ENCODE measurements around the gene LDB2.

DNA sequence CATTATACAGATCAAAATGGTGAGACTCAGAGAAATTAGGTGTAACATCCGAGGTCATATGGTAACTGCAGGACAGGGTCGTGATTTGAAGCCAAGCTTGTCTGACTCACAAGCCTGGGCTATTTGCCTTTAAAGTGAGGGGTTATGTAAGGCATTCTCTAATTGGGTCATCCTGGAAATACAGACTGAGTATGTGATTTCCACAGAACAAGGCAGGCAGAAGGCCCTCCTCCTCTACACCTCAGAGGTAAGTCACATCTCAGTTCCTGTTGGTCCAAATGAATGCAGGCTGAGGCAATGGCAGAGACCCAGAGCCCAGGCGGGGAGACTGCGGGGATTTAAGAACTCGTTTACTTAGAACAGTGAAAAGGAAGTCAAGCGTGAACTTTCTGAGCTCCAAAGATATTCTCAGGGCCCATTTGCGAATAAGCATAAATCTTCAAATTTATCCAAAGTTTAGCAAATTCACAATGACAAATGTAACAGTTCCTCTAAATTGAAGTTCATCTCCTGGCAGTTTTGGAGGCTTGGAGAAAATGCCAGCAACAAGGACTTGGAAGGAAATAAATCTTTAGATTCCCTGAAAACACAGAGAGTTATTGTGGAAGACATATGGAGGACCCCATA lies 153.3 kb downstream of the LDB2 start:
- TF ChIP-seq, protein P1, sequence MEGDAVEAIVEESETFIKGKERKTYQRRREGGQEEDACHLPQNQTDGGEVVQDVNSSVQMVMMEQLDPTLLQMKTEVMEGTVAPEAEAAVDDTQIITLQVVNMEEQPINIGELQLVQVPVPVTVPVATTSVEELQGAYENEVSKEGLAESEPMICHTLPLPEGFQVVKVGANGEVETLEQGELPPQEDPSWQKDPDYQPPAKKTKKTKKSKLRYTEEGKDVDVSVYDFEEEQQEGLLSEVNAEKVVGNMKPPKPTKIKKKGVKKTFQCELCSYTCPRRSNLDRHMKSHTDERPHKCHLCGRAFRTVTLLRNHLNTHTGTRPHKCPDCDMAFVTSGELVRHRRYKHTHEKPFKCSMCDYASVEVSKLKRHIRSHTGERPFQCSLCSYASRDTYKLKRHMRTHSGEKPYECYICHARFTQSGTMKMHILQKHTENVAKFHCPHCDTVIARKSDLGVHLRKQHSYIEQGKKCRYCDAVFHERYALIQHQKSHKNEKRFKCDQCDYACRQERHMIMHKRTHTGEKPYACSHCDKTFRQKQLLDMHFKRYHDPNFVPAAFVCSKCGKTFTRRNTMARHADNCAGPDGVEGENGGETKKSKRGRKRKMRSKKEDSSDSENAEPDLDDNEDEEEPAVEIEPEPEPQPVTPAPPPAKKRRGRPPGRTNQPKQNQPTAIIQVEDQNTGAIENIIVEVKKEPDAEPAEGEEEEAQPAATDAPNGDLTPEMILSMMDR (conservative IDR thresholded peaks at IDR 0.05; ENCODE audit: low read length), result no peak
- no peak for TF ChIP-seq EZH2phosphoT487 (IDR thresholded peaks at IDR 0.05; ENCODE audit: borderline replicate concordance)

All from Loucy (cell line).